Neural progenitor cell (in vitro differentiated cells): Measurements from ENCODE around the gene IFI27. TPM values are rescaled to one million over a fixed set of nuclear protein-coding genes. Genes with fewer than 3 reads are reported as not detected.

Source experiments
- DNase-seq: peaks from one replicate; pipeline ENCODE4 v3.0.0-alpha.2; 2016; ENCODE audit warnings: low spot score
- H2AFZ ChIP-seq: fragments of 200-600 bp; sonication (generic); replicated peaks from 2 replicates; pipeline ENCODE4 v1.6.1; 2016; ENCODE audit warnings: antibody characterized with exemption
- H3F3A ChIP-seq: fragments of 200-600 bp; sonication (generic); 2 replicates; pipeline ENCODE4 v1.6.1; 2016; ENCODE audit warnings: antibody characterized with exemption, low read depth
- H3K27ac ChIP-seq: fragments of 200-600 bp; sonication (generic); 2 replicates; pipeline ENCODE4 v1.5.1; 2016; ENCODE audit warnings: mild to moderate bottlenecking
- H3K27me3 ChIP-seq: fragments of 200-600 bp; sonication (generic); 2 replicates; pipeline ENCODE4 v1.6.1; 2016; ENCODE audit warnings: mild to moderate bottlenecking, moderate library complexity
- H3K36me3 ChIP-seq: fragments of 200-600 bp; sonication (generic); 2 replicates; pipeline ENCODE4 v1.5.1; 2016
- H3K4me1 ChIP-seq: fragments of 200-600 bp; sonication (generic); 2 replicates; pipeline ENCODE4 v1.6.1; 2016; ENCODE audit warnings: mixed run types
- H3K4me2 ChIP-seq: fragments of 200-600 bp; sonication (generic); 2 replicates; pipeline ENCODE4 v1.6.1; 2016
- H3K4me3 ChIP-seq: fragments of 200-600 bp; sonication (generic); 2 replicates; pipeline ENCODE4 v1.5.1; 2016
- H3K79me2 ChIP-seq: fragments of 200-600 bp; sonication (generic); 2 replicates; pipeline ENCODE4 v1.6.1; 2016; ENCODE audit warnings: low read depth
- H3K9ac ChIP-seq: fragments of 200-600 bp; sonication (generic); 2 replicates; pipeline ENCODE4 v1.6.1; 2016
- H3K9me3 ChIP-seq: fragments of 200-600 bp; sonication (generic); 2 replicates; pipeline ENCODE4 v1.5.1; 2016; ENCODE audit warnings: low read depth
- H4K20me1 ChIP-seq: fragments of 200-600 bp; sonication (generic); 2 replicates; pipeline ENCODE4 v1.6.1; 2016; ENCODE audit warnings: low read depth
- H3K27ac Mint-ChIP-seq: 3 replicates; pipeline ENCODE4 v1.8.0; 2021; ENCODE audit warnings: mixed read lengths
- H3K27me3 Mint-ChIP-seq: 2 replicates; pipeline ENCODE4 v1.8.0; 2022; ENCODE audit warnings: low read depth, mild to moderate bottlenecking, inconsistent platforms, moderate library complexity, mixed read lengths; ENCODE audit not compliant: insufficient read depth
- H3K36me3 Mint-ChIP-seq: 3 replicates; pipeline ENCODE4 v1.8.0; 2021; ENCODE audit warnings: mixed read lengths
- H3K4me1 Mint-ChIP-seq: 3 replicates; pipeline ENCODE4 v1.8.0; 2021; ENCODE audit warnings: mixed read lengths
- H3K4me3 Mint-ChIP-seq: 3 replicates; pipeline ENCODE4 v1.8.0; 2021; ENCODE audit warnings: mild to moderate bottlenecking, moderate library complexity, mixed read lengths
- H3K9me3 Mint-ChIP-seq: 3 replicates; pipeline ENCODE4 v1.8.0; 2020; ENCODE audit warnings: mixed read lengths
- CTCF ChIP-seq: fragments of 200-600 bp; sonication (generic); IDR thresholded peaks from 2 replicates; pipeline ENCODE4 v1.5.1; 2017; ENCODE audit warnings: antibody characterized with exemption, mild to moderate bottlenecking
- EZH2 ChIP-seq: fragments of 200-600 bp; sonication (generic); IDR thresholded peaks from 2 replicates; pipeline ENCODE4 v1.6.1; 2017; ENCODE audit warnings: antibody characterized with exemption, mild to moderate bottlenecking, moderate library complexity
- EZH2phosphoT487 ChIP-seq: fragments of 200-600 bp; sonication (generic); IDR thresholded peaks from 2 replicates; pipeline ENCODE4 v1.6.1; 2017; ENCODE audit warnings: antibody characterized with exemption
- total RNA-seq: library from RNA; depleted of rRNA; stranded (reverse); fragments of >200 nt; gene quantifications from 2 replicates; pipeline ENCODE4 v1.2.3, GENCODE V29; 2015; ENCODE audit warnings: low replicate concordance

The IFI27 gene
- total RNA-seq, 1 donor from 2014 or later = 0.69 TPM

- no peaks in the 10 kb centered on the region for H3K36me3 ChIP-seq
- no peaks in the 10 kb centered on the region for H3K9me3 Mint-ChIP-seq
- peaks cover 16% of the 10 kb centered on the region for H3F3A ChIP-seq
- no peak overlapping the region for H3K4me3 ChIP-seq
- no peak overlapping the region for H3K27ac Mint-ChIP-seq
- H3K4me1 ChIP-seq = peaks cover 4% of the 10 kb centered on the region
- no peaks in the 10 kb centered on the region for H3K27me3 ChIP-seq
- no peak for DNase-seq
- H2AFZ ChIP-seq = no peak overlapping the region
- peaks cover 18% of the 10 kb centered on the region for H3K27me3 Mint-ChIP-seq
- H3K27ac ChIP-seq = no peak overlapping the region
- peaks cover 18% of the 10 kb centered on the region for H3K4me1 Mint-ChIP-seq
- H3K9ac ChIP-seq = no peak overlapping the region
- H4K20me1 ChIP-seq = no peaks in the 10 kb centered on the region
- no peak overlapping the region for H3K4me3 Mint-ChIP-seq
- H3K36me3 Mint-ChIP-seq = no peaks in the 10 kb centered on the region
- H3K4me2 ChIP-seq = no peak overlapping the region
- H3K9me3 ChIP-seq = no peaks in the 10 kb centered on the region
- TF ChIP-seq EZH2 (no peak), EZH2phosphoT487 (no peak), CTCF (no peak)
- H3K79me2 ChIP-seq = no peaks in the 10 kb centered on the region
Measured at GRCh38 chr14:94126800-94127199, 16.3 kb downstream of the IFI27 start.

- Histone ChIP-seq H3K4me2 (no peak overlapping the region), H3K79me2 (no peaks in the 10 kb centered on the region), H3F3A (peaks cover 16% of the 10 kb centered on the region), H4K20me1 (no peaks in the 10 kb centered on the region), H3K27me3 (no peaks in the 10 kb centered on the region), H3K36me3 (no peaks in the 10 kb centered on the region), H2AFZ (no peak overlapping the region), H3K9ac (no peak overlapping the region), H3K4me3 (no peak overlapping the region), H3K4me1 (peaks cover 4% of the 10 kb centered on the region), H3K27ac (no peak overlapping the region), H3K9me3 (no peaks in the 10 kb centered on the region)
- no peak for TF ChIP-seq CTCF
- no peak for TF ChIP-seq EZH2
- TF ChIP-seq EZH2phosphoT487 = no peak
- Mint-ChIP-seq H3K9me3 (no peaks in the 10 kb centered on the region), H3K27ac (no peak overlapping the region), H3K27me3 (peaks cover 18% of the 10 kb centered on the region), H3K4me3 (peak overlapping the region; percentile 60), H3K4me1 (peaks cover 18% of the 10 kb centered on the region), H3K36me3 (no peaks in the 10 kb centered on the region)
- no peak for DNase-seq
Measured at GRCh38 chr14:94127330-94127729, 16.8 kb downstream of the IFI27 start.

- Mint-ChIP-seq H3K4me1 (peaks cover 18% of the 10 kb centered on the region), H3K36me3 (no peaks in the 10 kb centered on the region), H3K27ac (peak overlapping the region; percentile 19), H3K4me3 (peak overlapping the region; percentile 90), H3K27me3 (peaks cover 16% of the 10 kb centered on the region), H3K9me3 (no peaks in the 10 kb centered on the region)
- DNase-seq = no peak
- no peak overlapping the region for H2AFZ ChIP-seq
- no peak overlapping the region for H3K9ac ChIP-seq
- no peaks in the 10 kb centered on the region for H3K79me2 ChIP-seq
- peaks cover 16% of the 10 kb centered on the region for H3F3A ChIP-seq
- no peaks in the 10 kb centered on the region for H3K27me3 ChIP-seq
- no peaks in the 10 kb centered on the region for H4K20me1 ChIP-seq
- H3K9me3 ChIP-seq = no peaks in the 10 kb centered on the region
- peaks cover 4% of the 10 kb centered on the region for H3K4me1 ChIP-seq
- peak overlapping the region; percentile 84 for H3K4me2 ChIP-seq
- TF ChIP-seq EZH2phosphoT487 = no peak
- no peak for TF ChIP-seq EZH2
- no peak for TF ChIP-seq CTCF
- H3K27ac ChIP-seq = no peak overlapping the region
- H3K4me3 ChIP-seq = peak overlapping the region; percentile 53
- H3K36me3 ChIP-seq = no peaks in the 10 kb centered on the region
Measured at GRCh38 chr14:94128216-94128839, 17.8 kb downstream of the IFI27 start.
